MM.1S (cell line): ENCODE measurements around the gene KIAA1328.

Source experiments
- DNase-seq: peaks from one replicate; pipeline ENCODE4 v3.0.0-alpha.2; 2015
- H2AFZ ChIP-seq: fragments of 300-600 bp; sonication (generic); 2 replicates; pipeline ENCODE4 v1.6.0; 2016; ENCODE audit warnings: antibody characterized with exemption, low read length
- H3F3A ChIP-seq: fragments of 300-600 bp; sonication (generic); 2 replicates; pipeline ENCODE4 v1.6.1; 2016; ENCODE audit warnings: mild to moderate bottlenecking, antibody characterized with exemption, low read length, moderate library complexity, mixed read lengths; ENCODE audit not compliant: insufficient read depth
- H3K27ac ChIP-seq: fragments of 300-600 bp; sonication (generic); 2 replicates; pipeline ENCODE4 v1.5.1; 2016; ENCODE audit warnings: mild to moderate bottlenecking, low read length
- H3K27me3 ChIP-seq: fragments of 300-600 bp; sonication (generic); replicated peaks from 2 replicates; pipeline ENCODE4 v1.6.0; 2016; ENCODE audit warnings: low read length; ENCODE audit not compliant: insufficient read depth
- H3K36me3 ChIP-seq: fragments of 300-600 bp; sonication (generic); replicated peaks from 2 replicates; pipeline ENCODE4 v1.6.1; 2016; ENCODE audit warnings: mild to moderate bottlenecking, low read length, mixed read lengths; ENCODE audit not compliant: insufficient read depth
- H3K4me1 ChIP-seq: fragments of 300-600 bp; sonication (generic); 2 replicates; pipeline ENCODE4 v1.6.1; 2016; ENCODE audit warnings: low read length, mixed read lengths
- H3K4me2 ChIP-seq: fragments of 300-600 bp; sonication (generic); 2 replicates; pipeline ENCODE4 v1.6.0; 2016; ENCODE audit warnings: low read depth, low read length
- H3K4me3 ChIP-seq: fragments of 300-600 bp; sonication (generic); 2 replicates; pipeline ENCODE4 v1.5.1; 2016; ENCODE audit warnings: low read length, mixed read lengths
- H3K79me2 ChIP-seq: fragments of 300-600 bp; sonication (generic); 2 replicates; pipeline ENCODE4 v1.6.1; 2016; ENCODE audit warnings: mixed run types, low read length, mixed read lengths
- H3K9ac ChIP-seq: fragments of 300-600 bp; sonication (generic); 2 replicates; pipeline ENCODE4 v1.6.1; 2016; ENCODE audit warnings: low read length, mixed read lengths
- H3K9me2 ChIP-seq: fragments of 300-600 bp; sonication (generic); replicated peaks from 2 replicates; pipeline ENCODE4 v1.6.1; 2016; ENCODE audit warnings: mild to moderate bottlenecking, low read length, mixed read lengths; ENCODE audit not compliant: insufficient read depth
- H3K9me3 ChIP-seq: fragments of 300-600 bp; sonication (generic); replicated peaks from 2 replicates; pipeline ENCODE4 v1.6.1; 2016; ENCODE audit warnings: mild to moderate bottlenecking, low read length, mixed read lengths; ENCODE audit not compliant: insufficient read depth
- H4K20me1 ChIP-seq: fragments of 300-600 bp; sonication (generic); 2 replicates; pipeline ENCODE4 v1.6.1; 2016; ENCODE audit warnings: mild to moderate bottlenecking, low read length, moderate library complexity, mixed read lengths; ENCODE audit not compliant: insufficient read depth
- EZH2 ChIP-seq: fragments of 300-600 bp; sonication (generic); optimal IDR thresholded peaks from 2 replicates; pipeline ENCODE3; 2017; ENCODE audit warnings: low read depth, mild to moderate bottlenecking, antibody characterized with exemption, low read length, mixed read lengths
- EZH2phosphoT487 ChIP-seq: fragments of 300-600 bp; sonication (generic); IDR thresholded peaks from 2 replicates; pipeline ENCODE4 v1.6.1; 2018; ENCODE audit warnings: antibody characterized with exemption, low read length
- TF ChIP-seq, protein P1 (sequence below): fragments of 300-600 bp; sonication (generic); IDR thresholded peaks from 2 replicates; pipeline ENCODE4 v1.5.1; 2016; ENCODE audit warnings: antibody characterized with exemption, low read length, mixed read lengths

KIAA1328 gene

DNA sequence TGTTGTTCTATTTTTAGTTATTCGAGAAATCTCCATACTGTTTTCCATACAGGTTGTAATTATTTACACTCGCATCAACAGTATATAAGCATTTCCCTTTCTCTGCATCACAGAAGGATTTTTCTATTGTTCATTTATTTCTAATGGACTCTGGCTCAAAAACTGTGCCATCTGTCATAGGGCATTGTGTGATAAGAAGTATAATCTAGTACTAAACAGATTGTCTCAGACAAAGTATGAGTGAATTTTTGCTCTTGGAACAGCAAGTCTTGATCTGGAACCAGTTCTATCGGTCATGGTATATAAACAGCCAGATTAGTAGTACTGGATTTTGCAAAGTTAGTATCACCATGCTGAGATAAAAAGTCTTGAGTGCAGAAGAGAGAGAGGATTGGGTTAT lies 145.8 kb downstream of the KIAA1328 start:
- TF ChIP-seq EZH2phosphoT487 (no peak), EZH2 (no peak)
- TF ChIP-seq, protein P1, sequence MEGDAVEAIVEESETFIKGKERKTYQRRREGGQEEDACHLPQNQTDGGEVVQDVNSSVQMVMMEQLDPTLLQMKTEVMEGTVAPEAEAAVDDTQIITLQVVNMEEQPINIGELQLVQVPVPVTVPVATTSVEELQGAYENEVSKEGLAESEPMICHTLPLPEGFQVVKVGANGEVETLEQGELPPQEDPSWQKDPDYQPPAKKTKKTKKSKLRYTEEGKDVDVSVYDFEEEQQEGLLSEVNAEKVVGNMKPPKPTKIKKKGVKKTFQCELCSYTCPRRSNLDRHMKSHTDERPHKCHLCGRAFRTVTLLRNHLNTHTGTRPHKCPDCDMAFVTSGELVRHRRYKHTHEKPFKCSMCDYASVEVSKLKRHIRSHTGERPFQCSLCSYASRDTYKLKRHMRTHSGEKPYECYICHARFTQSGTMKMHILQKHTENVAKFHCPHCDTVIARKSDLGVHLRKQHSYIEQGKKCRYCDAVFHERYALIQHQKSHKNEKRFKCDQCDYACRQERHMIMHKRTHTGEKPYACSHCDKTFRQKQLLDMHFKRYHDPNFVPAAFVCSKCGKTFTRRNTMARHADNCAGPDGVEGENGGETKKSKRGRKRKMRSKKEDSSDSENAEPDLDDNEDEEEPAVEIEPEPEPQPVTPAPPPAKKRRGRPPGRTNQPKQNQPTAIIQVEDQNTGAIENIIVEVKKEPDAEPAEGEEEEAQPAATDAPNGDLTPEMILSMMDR: no peak
- H3K4me2 ChIP-seq: no peak overlapping the region
- H3K9me3 ChIP-seq: no peaks in the 10 kb centered on the region
- no peak overlapping the region for H2AFZ ChIP-seq
- no peaks in the 10 kb centered on the region for H3K36me3 ChIP-seq
- no peaks in the 10 kb centered on the region for H3K79me2 ChIP-seq
- DNase-seq: no peak
- H3K27ac ChIP-seq: no peak overlapping the region
- no peaks in the 10 kb centered on the region for H3K9me2 ChIP-seq
- no peaks in the 10 kb centered on the region for H3K27me3 ChIP-seq
- H3K4me3 ChIP-seq: no peak overlapping the region
- no peaks in the 10 kb centered on the region for H4K20me1 ChIP-seq
- no peak overlapping the region for H3K9ac ChIP-seq
- no peaks in the 10 kb centered on the region for H3F3A ChIP-seq
- H3K4me1 ChIP-seq: no peaks in the 10 kb centered on the region

DNA sequence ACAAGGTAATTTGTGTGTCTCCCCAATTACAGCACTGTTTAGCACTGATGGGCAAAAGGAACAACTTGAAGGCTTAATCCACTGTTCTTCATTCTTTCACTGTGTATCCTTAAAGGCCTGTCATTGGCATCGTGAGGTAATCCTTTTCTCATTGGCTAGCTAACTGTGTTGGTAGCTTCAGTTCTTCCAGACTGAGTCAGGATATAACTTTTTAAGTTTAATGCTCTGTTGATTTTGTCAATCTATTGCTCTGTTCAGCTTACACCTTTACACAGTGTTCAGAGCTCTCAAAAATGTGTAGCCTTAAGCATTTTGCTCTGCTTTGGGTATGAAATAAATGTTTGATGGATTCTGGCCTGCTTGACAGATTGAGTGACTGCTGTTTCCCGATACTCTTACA lies 148.2 kb downstream of the KIAA1328 start:
- no peaks in the 10 kb centered on the region for H3K4me1 ChIP-seq
- H3K9me2 ChIP-seq: no peaks in the 10 kb centered on the region
- H4K20me1 ChIP-seq: no peaks in the 10 kb centered on the region
- H3K9ac ChIP-seq: no peak overlapping the region
- no peaks in the 10 kb centered on the region for H3F3A ChIP-seq
- H3K4me2 ChIP-seq: no peak overlapping the region
- DNase-seq: no peak
- no peaks in the 10 kb centered on the region for H3K79me2 ChIP-seq
- H3K9me3 ChIP-seq: no peaks in the 10 kb centered on the region
- no peak overlapping the region for H3K4me3 ChIP-seq
- H3K27ac ChIP-seq: no peak overlapping the region
- TF ChIP-seq EZH2: no peak
- TF ChIP-seq, protein P1: no peak
- no peak for TF ChIP-seq EZH2phosphoT487
- no peak overlapping the region for H2AFZ ChIP-seq
- H3K27me3 ChIP-seq: no peaks in the 10 kb centered on the region
- no peaks in the 10 kb centered on the region for H3K36me3 ChIP-seq

DNA sequence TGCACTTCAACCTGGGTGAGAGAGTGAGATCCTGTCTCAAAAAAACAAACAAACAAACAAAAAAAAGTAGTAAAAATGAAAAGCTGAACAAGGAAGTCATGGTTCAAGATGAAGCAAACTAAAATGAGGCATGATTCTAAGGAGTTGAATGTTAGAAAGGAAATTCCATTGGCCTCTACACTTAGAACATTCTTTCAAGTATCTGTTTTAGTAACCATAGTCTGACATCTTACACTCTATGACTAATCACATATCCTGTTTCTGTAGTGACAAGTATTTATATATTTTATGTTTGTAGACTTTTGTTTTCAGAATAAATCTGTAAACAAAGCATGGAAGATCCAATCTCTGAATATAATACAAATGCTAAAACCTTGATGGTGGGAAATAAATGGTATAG lies 164.1 kb downstream of the KIAA1328 start:
- DNase-seq: no peak
- H3F3A ChIP-seq: no peaks in the 10 kb centered on the region
- H3K79me2 ChIP-seq: no peaks in the 10 kb centered on the region
- no peak overlapping the region for H3K9ac ChIP-seq
- no peaks in the 10 kb centered on the region for H3K9me2 ChIP-seq
- H3K36me3 ChIP-seq: no peaks in the 10 kb centered on the region
- no peak overlapping the region for H2AFZ ChIP-seq
- no peak overlapping the region for H3K4me2 ChIP-seq
- H3K27ac ChIP-seq: no peak overlapping the region
- no peaks in the 10 kb centered on the region for H3K9me3 ChIP-seq
- no peaks in the 10 kb centered on the region for H3K27me3 ChIP-seq
- H4K20me1 ChIP-seq: no peaks in the 10 kb centered on the region
- H3K4me3 ChIP-seq: no peak overlapping the region
- H3K4me1 ChIP-seq: no peaks in the 10 kb centered on the region
- no peak for TF ChIP-seq EZH2phosphoT487
- TF ChIP-seq, protein P1: no peak
- no peak for TF ChIP-seq EZH2

DNA sequence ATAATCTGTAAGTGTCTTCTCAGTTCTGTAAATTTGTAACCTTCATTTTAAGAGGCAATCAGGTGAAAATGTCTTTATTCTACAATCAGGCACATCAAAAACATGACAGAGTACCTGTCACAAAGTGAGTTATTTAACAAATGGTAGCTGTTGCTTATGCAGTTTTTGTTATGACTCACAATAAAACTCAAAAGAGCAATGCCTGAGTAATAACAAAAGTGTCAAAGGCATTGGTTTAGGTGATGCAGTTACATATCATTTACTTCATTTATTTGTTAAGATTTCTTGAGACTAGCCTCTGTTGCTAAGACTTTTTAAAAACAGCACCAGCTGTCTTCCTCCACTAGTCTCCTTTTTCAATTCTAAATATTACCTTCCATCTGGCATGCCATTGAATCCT lies 177.8 kb downstream of the KIAA1328 start:
- H3K27me3 ChIP-seq: no peaks in the 10 kb centered on the region
- no peak for DNase-seq
- no peak overlapping the region for H3K4me2 ChIP-seq
- no peaks in the 10 kb centered on the region for H3K9me3 ChIP-seq
- H3K9me2 ChIP-seq: no peaks in the 10 kb centered on the region
- H3K27ac ChIP-seq: no peak overlapping the region
- no peaks in the 10 kb centered on the region for H4K20me1 ChIP-seq
- no peak overlapping the region for H3K4me3 ChIP-seq
- no peak overlapping the region for H3K9ac ChIP-seq
- no peaks in the 10 kb centered on the region for H3K4me1 ChIP-seq
- TF ChIP-seq EZH2 (no peak), EZH2phosphoT487 (no peak)
- TF ChIP-seq, protein P1: no peak
- no peak overlapping the region for H2AFZ ChIP-seq
- no peaks in the 10 kb centered on the region for H3K36me3 ChIP-seq
- no peaks in the 10 kb centered on the region for H3K79me2 ChIP-seq
- no peaks in the 10 kb centered on the region for H3F3A ChIP-seq
